Stimulated activated naive CD8-positive, alpha-beta T cell treated with anti-CD3 and anti-CD28 coated beads, Interleukin-15, Interleukin-2, amounts not matched to agents 100 U/mL and 50 U/mL, for 24 hours (primary cell): Measurements from ENCODE around the gene GRM7.

Experiments used
- ATAC-seq: fragments of 150-1000 bp; cut with Tn5 transposase; one replicate; pipeline ENCODE4 v1.10.0; 2021
- DNase-seq: peaks from one replicate; pipeline ENCODE4 v3.0.0; 2021

Gene GRM7

GRCh38 chr3:7400360-7400759 is 539.4 kb downstream of the GRM7 start:
- ATAC-seq (no peak), DNase-seq (no peak)

- no peak for ATAC-seq
These were observed 540.5 kb downstream of the GRM7 start for GRCh38 chr3:7401418-7401817.

GRCh38 chr3:7407107-7407506 is 546.2 kb downstream of the GRM7 start:
- DNase-seq = no peak
- no peak for ATAC-seq

More at GRCh38 chr3:7401418-7401817, 540.5 kb downstream of the GRM7 start:
- DNase-seq = no peak

GRCh38 chr3:7410782-7411181 is 549.9 kb downstream of the GRM7 start:
- no peak for DNase-seq
- no peak for ATAC-seq

GRCh38 chr3:7421065-7421464 is 560.1 kb downstream of the GRM7 start:
- ATAC-seq (no peak), DNase-seq (no peak)

- DNase-seq (no peak), ATAC-seq (no peak)
These were observed 562.1 kb downstream of the GRM7 start for GRCh38 chr3:7423036-7423435.

- DNase-seq (no peak), ATAC-seq (no peak)
These were observed 563.1 kb downstream of the GRM7 start for GRCh38 chr3:7423995-7424394.

- DNase-seq (no peak), ATAC-seq (no peak)
These were observed 567.3 kb downstream of the GRM7 start for GRCh38 chr3:7428206-7428718.

GRCh38 chr3:7432610-7433009 is 571.7 kb downstream of the GRM7 start:
- ATAC-seq = no peak
- no peak for DNase-seq

GRCh38 chr3:7433073-7433472 is 572.2 kb downstream of the GRM7 start:
- DNase-seq (no peak), ATAC-seq (no peak)

- ATAC-seq (no peak), DNase-seq (no peak)
These were observed 575.6 kb downstream of the GRM7 start for GRCh38 chr3:7436542-7436941.

GRCh38 chr3:7437231-7437630 is 576.3 kb downstream of the GRM7 start:
- DNase-seq (no peak), ATAC-seq (no peak)

- DNase-seq (no peak), ATAC-seq (no peak)
These were observed 578.3 kb downstream of the GRM7 start for GRCh38 chr3:7439101-7439680.

- no peak for DNase-seq
- no peak for ATAC-seq
These were observed 584.0 kb downstream of the GRM7 start for GRCh38 chr3:7444886-7445285.

- ATAC-seq (no peak), DNase-seq (no peak)
These were observed 584.4 kb downstream of the GRM7 start for GRCh38 chr3:7445331-7445730.

GRCh38 chr3:7447197-7447769 is 586.4 kb downstream of the GRM7 start:
- ATAC-seq (no peak), DNase-seq (no peak)

- ATAC-seq (no peak), DNase-seq (no peak)
These were observed 595.5 kb downstream of the GRM7 start for GRCh38 chr3:7456386-7456785.

- no peak for DNase-seq
- ATAC-seq = no peak
These were observed 600.4 kb downstream of the GRM7 start for GRCh38 chr3:7461202-7461825.

GRCh38 chr3:7469866-7470265 is 609.0 kb downstream of the GRM7 start:
- no peak for ATAC-seq

GRCh38 chr3:7484636-7485035 is 623.7 kb downstream of the GRM7 start:
- ATAC-seq (no peak), DNase-seq (no peak)

More at GRCh38 chr3:7469866-7470265, 609.0 kb downstream of the GRM7 start:
- DNase-seq = no peak

- DNase-seq (no peak), ATAC-seq (no peak)
These were observed 626.8 kb downstream of the GRM7 start for GRCh38 chr3:7487763-7488162.

GRCh38 chr3:7489417-7489816 is 628.5 kb downstream of the GRM7 start:
- no peak for ATAC-seq
- no peak for DNase-seq

GRCh38 chr3:7498715-7499114 is 637.8 kb downstream of the GRM7 start:
- ATAC-seq = no peak
- no peak for DNase-seq

GRCh38 chr3:7503431-7503830 is 642.5 kb downstream of the GRM7 start:
- DNase-seq (no peak), ATAC-seq (no peak)
